ENCODE data around the gene CCNT2.

DNA sequence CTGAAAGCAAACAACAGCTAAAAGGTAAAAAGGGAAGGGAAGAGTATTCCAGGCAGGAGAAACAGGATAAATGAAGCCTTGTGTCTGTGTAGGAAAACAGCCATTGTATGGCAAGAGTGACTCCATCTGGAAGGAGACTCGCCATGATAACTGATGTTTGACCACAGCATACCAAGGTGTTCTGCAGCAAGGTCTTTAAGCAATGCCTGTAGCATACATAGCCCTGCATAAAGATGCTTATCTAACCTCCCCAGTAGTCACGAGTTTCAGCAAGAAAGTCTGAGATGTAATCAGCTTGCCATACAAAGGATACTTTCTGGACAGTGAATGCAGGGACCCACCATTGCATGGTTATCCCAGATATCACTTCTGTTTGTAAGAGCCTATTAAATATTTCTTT is 11.9 kb upstream of the CCNT2 start:
- TF ChIP-seq, protein P1, sequence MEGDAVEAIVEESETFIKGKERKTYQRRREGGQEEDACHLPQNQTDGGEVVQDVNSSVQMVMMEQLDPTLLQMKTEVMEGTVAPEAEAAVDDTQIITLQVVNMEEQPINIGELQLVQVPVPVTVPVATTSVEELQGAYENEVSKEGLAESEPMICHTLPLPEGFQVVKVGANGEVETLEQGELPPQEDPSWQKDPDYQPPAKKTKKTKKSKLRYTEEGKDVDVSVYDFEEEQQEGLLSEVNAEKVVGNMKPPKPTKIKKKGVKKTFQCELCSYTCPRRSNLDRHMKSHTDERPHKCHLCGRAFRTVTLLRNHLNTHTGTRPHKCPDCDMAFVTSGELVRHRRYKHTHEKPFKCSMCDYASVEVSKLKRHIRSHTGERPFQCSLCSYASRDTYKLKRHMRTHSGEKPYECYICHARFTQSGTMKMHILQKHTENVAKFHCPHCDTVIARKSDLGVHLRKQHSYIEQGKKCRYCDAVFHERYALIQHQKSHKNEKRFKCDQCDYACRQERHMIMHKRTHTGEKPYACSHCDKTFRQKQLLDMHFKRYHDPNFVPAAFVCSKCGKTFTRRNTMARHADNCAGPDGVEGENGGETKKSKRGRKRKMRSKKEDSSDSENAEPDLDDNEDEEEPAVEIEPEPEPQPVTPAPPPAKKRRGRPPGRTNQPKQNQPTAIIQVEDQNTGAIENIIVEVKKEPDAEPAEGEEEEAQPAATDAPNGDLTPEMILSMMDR (IDR thresholded peaks at IDR 0.05 in 2 of 3, conservative IDR thresholded peaks at IDR 0.05 in 1 of 3; ENCODE audit: borderline replicate concordance in 1 of 3, insufficient read depth in 1 of 3, low read depth in 2 of 3, low read length in 2 of 3) = no peak
- TF ChIP-seq EZH2phosphoT487 (IDR thresholded peaks at IDR 0.05; ENCODE audit: borderline replicate concordance) = no peak
- TF ChIP-seq RAD21 (IDR thresholded peaks at IDR 0.05; ENCODE audit: low read depth) = no peak
- TF ChIP-seq JUND (IDR thresholded peaks at IDR 0.05) = no peak
- TF ChIP-seq POLR2A (IDR thresholded peaks at IDR 0.05; ENCODE audit: borderline replicate concordance, extremely low read depth, insufficient read depth, insufficient read length) = no peak
- TF ChIP-seq EZH2 (IDR thresholded peaks at IDR 0.05) = no peak
